Ectodermal cell (in vitro differentiated cells): ENCODE measurements around the gene SLC41A3.

Source experiments
- H3K27ac ChIP-seq: 2 replicates; pipeline ENCODE4 v1.7.0; 2013; ENCODE audit warnings: mild to moderate bottlenecking, low read depth, low read length; ENCODE audit not compliant: insufficient read depth, poor library complexity, severe bottlenecking
- H3K27me3 ChIP-seq: 2 replicates; pipeline ENCODE4 v1.7.0; 2013; ENCODE audit warnings: mild to moderate bottlenecking, low read length; ENCODE audit not compliant: insufficient read depth, control insufficient read depth, poor library complexity, severe bottlenecking
- H3K36me3 ChIP-seq: one replicate; pipeline ENCODE4 v1.7.0; 2013; ENCODE audit warnings: low read length; ENCODE audit not compliant: control insufficient read depth, insufficient read depth
- H3K4me1 ChIP-seq: one replicate; pipeline ENCODE4 v1.7.0; 2013; ENCODE audit warnings: low read length; ENCODE audit not compliant: control insufficient read depth, insufficient read depth
- H3K4me3 ChIP-seq: 2 replicates; pipeline ENCODE4 v1.7.0; 2013; ENCODE audit warnings: low read depth, low read length, control low read depth; ENCODE audit not compliant: insufficient read depth
- H3K9me3 ChIP-seq: 2 replicates; pipeline ENCODE4 v1.7.0; 2013; ENCODE audit warnings: mild to moderate bottlenecking, low read length, moderate library complexity; ENCODE audit not compliant: control insufficient read depth
- WGBS, 2 experiments: methylation state at CpG; one replicate each; pipeline ENCODE4 v1.1.7; 2013; ENCODE audit warnings: missing lambda C conversion rate in 2 of 2; 5-methylcytosine and 5-hydroxymethylcytosine counted together

Gene SLC41A3

GRCh38 chr3:126106336-126107202, 22.6 kb upstream of the SLC41A3 start:
- WGBS, 2 experiments = 93 to 94% methylated on average over 21 of the region's 21 CpGs

GRCh38 chr3:126105691-126106187, 21.8 kb upstream of the SLC41A3 start:
- H3K27me3 ChIP-seq = no peaks in the 10 kb centered on the region
- WGBS, 2 experiments = 92 to 94% methylated on average over 16 of the region's 16 CpGs
- no peaks in the 10 kb centered on the region for H3K9me3 ChIP-seq
- H3K4me1 ChIP-seq = no peaks in the 10 kb centered on the region
- no peak overlapping the region for H3K27ac ChIP-seq
- H3K36me3 ChIP-seq = no peaks in the 10 kb centered on the region
- H3K4me3 ChIP-seq = no peak overlapping the region

More at GRCh38 chr3:126106336-126107202, 22.6 kb upstream of the SLC41A3 start:
- no peaks in the 10 kb centered on the region for H3K27me3 ChIP-seq
- H3K36me3 ChIP-seq = no peaks in the 10 kb centered on the region
- H3K9me3 ChIP-seq = no peaks in the 10 kb centered on the region
- H3K27ac ChIP-seq = no peak overlapping the region
- no peaks in the 10 kb centered on the region for H3K4me1 ChIP-seq
- no peak overlapping the region for H3K4me3 ChIP-seq

GRCh38 chr3:126104742-126105605, 21.1 kb upstream of the SLC41A3 start:
- 88 to 90% methylated on average over 15 of the region's 15 CpGs for WGBS, 2 experiments
- H3K27ac ChIP-seq = no peak overlapping the region
- no peaks in the 10 kb centered on the region for H3K4me1 ChIP-seq
- no peaks in the 10 kb centered on the region for H3K36me3 ChIP-seq
- no peak overlapping the region for H3K4me3 ChIP-seq
- H3K9me3 ChIP-seq = no peaks in the 10 kb centered on the region
- H3K27me3 ChIP-seq = no peaks in the 10 kb centered on the region

GRCh38 chr3:126104028-126104635, 20.2 kb upstream of the SLC41A3 start:
- no peaks in the 10 kb centered on the region for H3K27me3 ChIP-seq
- no peaks in the 10 kb centered on the region for H3K36me3 ChIP-seq
- no peak overlapping the region for H3K27ac ChIP-seq
- H3K9me3 ChIP-seq = no peaks in the 10 kb centered on the region
- no peaks in the 10 kb centered on the region for H3K4me1 ChIP-seq
- 91 to 95% methylated on average over 7 of the region's 7 CpGs for WGBS, 2 experiments
- H3K4me3 ChIP-seq = no peak overlapping the region

DNA sequence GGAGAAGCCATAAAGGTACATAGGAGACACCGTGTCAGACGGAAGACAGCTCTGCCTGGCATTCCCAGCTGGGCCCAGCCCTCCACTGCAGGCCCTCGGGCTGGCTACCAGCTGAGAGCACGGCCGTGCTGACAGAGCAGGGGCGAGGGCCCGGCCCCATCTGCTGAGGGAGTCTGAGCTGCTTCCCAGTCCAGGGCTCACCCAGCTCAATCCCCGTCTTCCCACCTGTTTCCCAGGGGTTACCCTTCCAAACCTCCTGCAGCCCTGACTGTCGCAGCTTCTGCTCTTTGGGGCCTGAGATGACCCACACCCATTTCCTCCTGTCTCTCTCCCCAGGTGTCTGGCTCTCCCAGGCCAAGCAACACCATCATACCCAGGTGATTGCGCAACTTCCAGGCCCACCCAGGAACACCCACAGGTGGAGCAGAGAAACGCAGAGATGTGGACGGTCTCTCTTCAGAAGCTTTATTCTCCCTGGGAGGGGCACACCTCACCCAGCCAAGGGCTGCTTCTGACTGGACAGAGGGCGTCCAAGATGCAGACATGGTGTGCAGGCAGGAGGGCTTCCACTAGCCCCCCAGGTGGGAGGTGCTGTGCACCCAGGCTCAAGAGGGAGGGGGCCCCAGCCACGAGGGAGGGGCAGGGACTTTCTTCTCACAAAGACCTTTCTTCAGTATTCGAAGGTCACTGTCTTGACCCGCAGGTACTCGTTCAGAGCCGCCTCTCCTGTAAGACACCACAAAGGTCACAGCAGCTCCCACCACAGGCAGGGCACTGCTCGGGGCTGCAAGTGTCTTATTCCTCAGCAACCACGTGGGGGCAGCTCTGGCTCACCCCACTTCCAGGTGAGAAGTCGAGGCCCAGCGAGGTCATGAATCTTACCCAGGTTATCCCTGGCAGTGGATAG, 19.4 kb upstream of the SLC41A3 start:
- Histone ChIP-seq H3K27ac (no peak overlapping the region), H3K9me3 (no peaks in the 10 kb centered on the region), H3K4me1 (no peaks in the 10 kb centered on the region), H3K4me3 (no peak overlapping the region), H3K36me3 (no peaks in the 10 kb centered on the region), H3K27me3 (no peaks in the 10 kb centered on the region)
- 79 to 81% methylated on average over 22 of the region's 22 CpGs for WGBS, 2 experiments

DNA sequence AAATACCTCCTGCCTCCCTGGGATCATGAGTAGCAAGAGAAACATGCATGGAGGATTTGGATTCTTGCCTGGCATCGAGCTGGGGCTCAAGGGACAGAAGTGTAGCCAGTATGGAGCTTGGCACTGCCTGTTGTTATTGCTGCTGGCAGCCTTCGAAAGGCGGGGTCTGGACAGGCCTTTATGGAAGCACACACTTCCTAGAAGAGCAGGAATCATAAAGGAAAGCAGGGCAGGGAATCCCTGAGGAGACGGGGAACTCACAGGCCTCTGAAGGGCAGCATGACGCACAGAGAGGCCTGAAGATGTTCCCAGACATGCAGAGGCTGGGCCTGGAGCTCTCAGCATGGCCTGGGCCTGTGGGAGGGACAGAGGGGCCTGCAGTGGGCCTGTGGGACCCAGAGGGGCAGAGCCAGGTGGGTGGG, 18.6 kb upstream of the SLC41A3 start:
- H3K36me3 ChIP-seq = no peaks in the 10 kb centered on the region
- H3K27ac ChIP-seq = no peak overlapping the region
- H3K4me1 ChIP-seq = no peaks in the 10 kb centered on the region
- WGBS, 2 experiments = 74% methylated on average over 5 of the region's 5 CpGs
- H3K9me3 ChIP-seq = no peaks in the 10 kb centered on the region
- no peaks in the 10 kb centered on the region for H3K27me3 ChIP-seq
- no peak overlapping the region for H3K4me3 ChIP-seq

DNA sequence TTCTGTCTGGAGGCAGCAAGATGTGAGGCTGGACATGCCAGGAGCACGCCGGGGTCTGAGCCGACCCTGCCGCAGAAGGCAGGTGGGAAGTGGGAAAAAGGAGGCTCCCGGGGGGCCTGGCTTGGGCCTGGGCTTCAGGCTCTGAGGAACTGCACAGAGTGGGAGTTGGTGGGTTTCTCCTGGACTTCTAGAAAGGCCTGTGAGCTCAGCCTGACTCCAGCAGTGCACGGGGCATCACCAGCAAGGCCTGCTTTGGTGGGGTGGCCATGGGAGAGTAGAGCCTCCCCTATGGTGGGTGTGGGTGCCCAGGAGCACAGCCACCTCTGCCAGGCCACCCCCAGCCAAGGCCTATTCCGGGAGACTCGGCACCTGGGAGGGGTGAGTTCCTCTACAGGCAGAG, 18.1 kb upstream of the SLC41A3 start:
- H3K36me3 ChIP-seq = no peaks in the 10 kb centered on the region
- H3K4me3 ChIP-seq = no peak overlapping the region
- no peaks in the 10 kb centered on the region for H3K27me3 ChIP-seq
- no peaks in the 10 kb centered on the region for H3K4me1 ChIP-seq
- H3K9me3 ChIP-seq = no peaks in the 10 kb centered on the region
- 81% methylated on average over 8 of the region's 8 CpGs for WGBS, 2 experiments
- H3K27ac ChIP-seq = no peak overlapping the region

DNA sequence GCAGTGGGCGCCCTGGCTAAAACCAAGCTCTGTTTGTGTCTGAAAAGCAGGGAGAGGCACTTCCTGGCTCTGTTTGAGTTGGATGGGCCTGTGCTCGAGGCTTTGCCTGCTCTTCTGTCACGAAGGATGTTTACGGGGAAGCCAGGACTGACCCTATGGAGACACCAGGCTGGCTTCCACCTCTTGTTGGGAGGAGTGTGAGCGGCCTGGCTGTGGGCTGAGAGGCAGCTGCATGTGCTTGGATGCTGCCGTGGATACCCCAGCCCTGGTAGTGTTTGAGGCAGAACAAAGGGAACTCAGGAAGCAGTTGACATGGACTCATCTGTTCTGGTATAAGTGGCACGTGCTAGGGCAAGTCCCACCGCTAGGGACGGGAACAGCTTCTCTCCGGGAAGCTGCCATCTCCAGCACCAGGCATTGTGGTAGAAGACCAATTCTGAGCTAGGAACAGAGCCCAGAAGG, 17.6 kb upstream of the SLC41A3 start:
- no peak overlapping the region for H3K27ac ChIP-seq

DNA sequence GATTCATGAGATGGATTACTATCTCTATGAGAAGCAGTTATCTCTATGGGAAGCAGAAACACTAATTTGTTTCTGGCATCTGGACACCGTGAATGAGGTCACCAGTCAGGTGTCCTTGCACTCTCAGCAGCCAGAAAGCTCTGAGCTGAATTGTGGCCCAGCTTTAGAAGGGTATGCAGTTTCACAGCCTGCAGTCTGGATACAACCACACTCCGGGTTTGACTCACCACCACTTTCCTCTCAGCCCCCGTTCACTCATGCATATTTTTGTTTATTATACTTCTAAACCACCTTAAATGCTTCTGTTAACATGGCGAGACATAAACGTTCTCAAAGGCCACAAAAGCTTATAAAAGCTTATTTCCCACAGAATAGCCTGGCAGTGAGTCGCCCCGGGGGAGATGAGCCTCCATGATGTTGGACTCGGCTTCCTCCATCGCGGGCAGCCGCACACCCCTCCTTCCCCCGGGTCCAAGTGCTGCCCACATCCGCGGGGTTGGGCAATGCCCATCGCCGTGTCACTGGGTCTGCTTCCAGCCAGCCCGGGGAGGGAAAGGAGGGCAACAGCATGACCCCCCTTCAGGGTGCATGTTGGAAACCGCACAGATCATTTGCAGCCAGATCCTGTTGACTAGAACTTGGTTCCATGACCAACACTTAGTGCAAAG, 16.8 kb upstream of the SLC41A3 start:
- no peaks in the 10 kb centered on the region for H3K36me3 ChIP-seq
- WGBS, 2 experiments = 94 to 95% methylated on average over 18 of the region's 18 CpGs
- no peaks in the 10 kb centered on the region for H3K27me3 ChIP-seq
- no peaks in the 10 kb centered on the region for H3K9me3 ChIP-seq
- no peaks in the 10 kb centered on the region for H3K4me1 ChIP-seq
- no peak overlapping the region for H3K27ac ChIP-seq
- no peak overlapping the region for H3K4me3 ChIP-seq

More for the DNA sequence above, 17.6 kb upstream of the SLC41A3 start:
- Histone ChIP-seq H3K36me3 (no peaks in the 10 kb centered on the region), H3K9me3 (no peaks in the 10 kb centered on the region), H3K4me3 (no peak overlapping the region), H3K4me1 (no peaks in the 10 kb centered on the region), H3K27me3 (no peaks in the 10 kb centered on the region)
- 90% methylated on average over 10 of the region's 10 CpGs for WGBS, 2 experiments
